Chondrocyte (in vitro differentiated cells): Measurements from ENCODE around the gene NQO1. TPM values are rescaled to one million over a fixed set of nuclear protein-coding genes. Genes with fewer than 3 reads are reported as not detected.

Experiments
- DNase-seq: peaks from one replicate; pipeline ENCODE4 v3.0.0; 2021; ENCODE audit warnings: mixed read lengths, low spot score
- H3K27ac Mint-ChIP-seq: one replicate; pipeline ENCODE4 v1.8.0; 2021; ENCODE audit warnings: mild to moderate bottlenecking, moderate library complexity, mixed read lengths; ENCODE audit not compliant: unreplicated experiment
- H3K27me3 Mint-ChIP-seq: 2 replicates; pipeline ENCODE4 v1.8.0; 2021; ENCODE audit warnings: low read depth, mixed read lengths
- H3K36me3 Mint-ChIP-seq: 2 replicates; pipeline ENCODE4 v1.8.0; 2021; ENCODE audit warnings: low read depth, mixed read lengths
- H3K4me1 Mint-ChIP-seq: 2 replicates; pipeline ENCODE4 v1.8.0; 2021; ENCODE audit warnings: low read depth, mild to moderate bottlenecking, mixed read lengths
- H3K4me3 Mint-ChIP-seq: one replicate; pipeline ENCODE4 v1.8.0; 2021; ENCODE audit warnings: mild to moderate bottlenecking, moderate library complexity, mixed read lengths; ENCODE audit not compliant: unreplicated experiment
- H3K9me3 Mint-ChIP-seq: 2 replicates; pipeline ENCODE4 v1.8.0; 2021; ENCODE audit warnings: low read depth, mixed read lengths
- CTCF ChIP-seq: fragments of 200-600 bp; sonication (generic); IDR thresholded peaks from 2 replicates; pipeline ENCODE4 v1.5.0; 2021; ENCODE audit warnings: antibody characterized with exemption, mild to moderate bottlenecking, moderate library complexity
- total RNA-seq: library from RNA; stranded (reverse); gene quantifications from 3 replicates; pipeline ENCODE4 v1.2.1, GENCODE V29; 2021

Gene NQO1
- total RNA-seq, 1 donor from 2014 or later, result 64.3 TPM

- no peak for DNase-seq
- no peaks in the 10 kb centered on the region for H3K4me1 Mint-ChIP-seq
- H3K9me3 Mint-ChIP-seq, result no peaks in the 10 kb centered on the region
- H3K27me3 Mint-ChIP-seq, result no peaks in the 10 kb centered on the region
- H3K4me3 Mint-ChIP-seq, result no peak overlapping the region
- H3K36me3 Mint-ChIP-seq, result peaks cover 12% of the 10 kb centered on the region
- peak overlapping the region; percentile 36 for H3K27ac Mint-ChIP-seq
- no peak for TF ChIP-seq CTCF
These were observed 46.0 kb downstream of the NQO1 start for GRCh38 chr16:69680358-69680757.

GRCh38 chr16:69672998-69673713 is 53.2 kb downstream of the NQO1 start:
- no peak for DNase-seq
- peaks cover 12% of the 10 kb centered on the region for H3K4me1 Mint-ChIP-seq

GRCh38 chr16:69672315-69672997 is 53.9 kb downstream of the NQO1 start:
- no peak for DNase-seq
- no peak for TF ChIP-seq CTCF
- Mint-ChIP-seq H3K27me3 (no peaks in the 10 kb centered on the region), H3K4me1 (peaks cover 12% of the 10 kb centered on the region), H3K36me3 (peaks cover 20% of the 10 kb centered on the region), H3K4me3 (no peak overlapping the region), H3K27ac (no peak overlapping the region), H3K9me3 (no peaks in the 10 kb centered on the region)

More at GRCh38 chr16:69672998-69673713, 53.2 kb downstream of the NQO1 start:
- Mint-ChIP-seq H3K9me3 (no peaks in the 10 kb centered on the region), H3K27ac (peak overlapping the region; percentile 36), H3K4me3 (no peak overlapping the region), H3K27me3 (no peaks in the 10 kb centered on the region), H3K36me3 (peaks cover 19% of the 10 kb centered on the region)
- TF ChIP-seq CTCF, result no peak

- TF ChIP-seq CTCF, result no peak
- H3K4me1 Mint-ChIP-seq, result peaks cover 12% of the 10 kb centered on the region
- peaks cover 17% of the 10 kb centered on the region for H3K36me3 Mint-ChIP-seq
- no peak for DNase-seq
- H3K4me3 Mint-ChIP-seq, result no peak overlapping the region
- peak overlapping the region; percentile 12 for H3K27ac Mint-ChIP-seq
- H3K27me3 Mint-ChIP-seq, result no peaks in the 10 kb centered on the region
- H3K9me3 Mint-ChIP-seq, result no peaks in the 10 kb centered on the region
These were observed 56.8 kb downstream of the NQO1 start for GRCh38 chr16:69669577-69669976.

GRCh38 chr16:69663846-69664245 is 62.5 kb downstream of the NQO1 start:
- TF ChIP-seq CTCF, result no peak
- Mint-ChIP-seq H3K27ac (no peak overlapping the region), H3K27me3 (no peaks in the 10 kb centered on the region), H3K4me3 (no peak overlapping the region), H3K4me1 (no peaks in the 10 kb centered on the region), H3K36me3 (peaks cover 13% of the 10 kb centered on the region), H3K9me3 (no peaks in the 10 kb centered on the region)
- no peak for DNase-seq
